ENCODE results near the gene LZTS2.

The LZTS2 gene

GRCh38 chr10:100999742-101000126 lies at the start of gene LZTS2:
Gene LZTS2, plus strand, starts transcription at chr10:100999808. Its CDS starts 2,731 bp downstream, at chr10:101002539.
- Histone ChIP-seq H3K4me3 (ENCODE audit: low read length) (peak within 1 kb of the TSS; percentile 80), H3K4me1 (ENCODE audit: control insufficient read depth, insufficient read depth, low read length) (peaks cover 45% of the 10 kb centered on the region), H3K27me3 (ENCODE audit: control insufficient read depth, insufficient read depth, low read length) (no peaks in the 10 kb centered on the region), H3K9ac (ENCODE audit: low read length) (peak within 1 kb of the TSS; percentile 90), H3K9me3 (ENCODE audit: control insufficient read depth, low read length) (no peaks in the 10 kb centered on the region), H3K36me3 (ENCODE audit: control insufficient read depth, insufficient read depth, low read length) (no peaks in the 10 kb centered on the region)

GRCh38 chr10:100960251-100960650 lies 39.4 kb upstream of the LZTS2 start:
- Histone ChIP-seq H3K4me3 (ENCODE audit: low read length) (no peak overlapping the region), H3K4me1 (ENCODE audit: control insufficient read depth, insufficient read depth, low read length) (no peaks in the 10 kb centered on the region), H3K27me3 (ENCODE audit: control insufficient read depth, insufficient read depth, low read length) (no peaks in the 10 kb centered on the region), H3K9me3 (ENCODE audit: control insufficient read depth, low read length) (no peaks in the 10 kb centered on the region), H3K36me3 (ENCODE audit: control insufficient read depth, insufficient read depth, low read length) (no peaks in the 10 kb centered on the region), H3K9ac (ENCODE audit: low read length) (no peak overlapping the region)

- Histone ChIP-seq H3K4me3 (ENCODE audit: low read length) (no peak overlapping the region), H3K4me1 (ENCODE audit: control insufficient read depth, insufficient read depth, low read length) (no peaks in the 10 kb centered on the region), H3K27me3 (ENCODE audit: control insufficient read depth, insufficient read depth, low read length) (no peaks in the 10 kb centered on the region), H3K36me3 (ENCODE audit: control insufficient read depth, insufficient read depth, low read length) (no peaks in the 10 kb centered on the region), H3K9ac (ENCODE audit: low read length) (no peak overlapping the region), H3K9me3 (ENCODE audit: control insufficient read depth, low read length) (no peaks in the 10 kb centered on the region)
Observed at GRCh38 chr10:100962351-100963080, 37.1 kb upstream of the LZTS2 start.

- peaks cover 9% of the 10 kb centered on the region for H3K4me1 ChIP-seq (ENCODE audit: control insufficient read depth, insufficient read depth, low read length)
- no peaks in the 10 kb centered on the region for H3K36me3 ChIP-seq (ENCODE audit: control insufficient read depth, insufficient read depth, low read length)
- H3K9me3 ChIP-seq (ENCODE audit: control insufficient read depth, low read length) = no peaks in the 10 kb centered on the region
Observed at GRCh38 chr10:100963826-100964225, 35.8 kb upstream of the LZTS2 start.

GRCh38 chr10:100965820-100966219 lies 33.8 kb upstream of the LZTS2 start:
- Histone ChIP-seq H3K9ac (ENCODE audit: low read length) (no peak overlapping the region), H3K4me1 (ENCODE audit: control insufficient read depth, insufficient read depth, low read length) (peaks cover 18% of the 10 kb centered on the region), H3K4me3 (ENCODE audit: low read length) (no peak overlapping the region), H3K9me3 (ENCODE audit: control insufficient read depth, low read length) (no peaks in the 10 kb centered on the region), H3K27me3 (ENCODE audit: control insufficient read depth, insufficient read depth, low read length) (no peaks in the 10 kb centered on the region), H3K36me3 (ENCODE audit: control insufficient read depth, insufficient read depth, low read length) (no peaks in the 10 kb centered on the region)

More at GRCh38 chr10:100963826-100964225, 35.8 kb upstream of the LZTS2 start:
- no peak overlapping the region for H3K9ac ChIP-seq (ENCODE audit: low read length)
- no peak overlapping the region for H3K4me3 ChIP-seq (ENCODE audit: low read length)
- H3K27me3 ChIP-seq (ENCODE audit: control insufficient read depth, insufficient read depth, low read length) = no peaks in the 10 kb centered on the region

- no peaks in the 10 kb centered on the region for H3K36me3 ChIP-seq (ENCODE audit: control insufficient read depth, insufficient read depth, low read length)
- H3K9me3 ChIP-seq (ENCODE audit: control insufficient read depth, low read length) = no peaks in the 10 kb centered on the region
- H3K4me3 ChIP-seq (ENCODE audit: low read length) = no peak overlapping the region
- no peaks in the 10 kb centered on the region for H3K27me3 ChIP-seq (ENCODE audit: control insufficient read depth, insufficient read depth, low read length)
- peaks cover 28% of the 10 kb centered on the region for H3K4me1 ChIP-seq (ENCODE audit: control insufficient read depth, insufficient read depth, low read length)
- H3K9ac ChIP-seq (ENCODE audit: low read length) = no peak overlapping the region
Observed at GRCh38 chr10:100966887-100967286, 32.7 kb upstream of the LZTS2 start.

- Histone ChIP-seq H3K4me1 (ENCODE audit: control insufficient read depth, insufficient read depth, low read length) (peaks cover 33% of the 10 kb centered on the region), H3K4me3 (ENCODE audit: low read length) (no peak overlapping the region), H3K27me3 (ENCODE audit: control insufficient read depth, insufficient read depth, low read length) (no peaks in the 10 kb centered on the region), H3K36me3 (ENCODE audit: control insufficient read depth, insufficient read depth, low read length) (no peaks in the 10 kb centered on the region), H3K9me3 (ENCODE audit: control insufficient read depth, low read length) (no peaks in the 10 kb centered on the region), H3K9ac (ENCODE audit: low read length) (no peak overlapping the region)
Observed at GRCh38 chr10:100967332-100967731, 32.3 kb upstream of the LZTS2 start.

- no peaks in the 10 kb centered on the region for H3K9me3 ChIP-seq (ENCODE audit: control insufficient read depth, low read length)
Observed at GRCh38 chr10:100968062-100968736, 31.4 kb upstream of the LZTS2 start.

GRCh38 chr10:100968863-100969186 lies 30.8 kb upstream of the LZTS2 start:
- peak overlapping the region; percentile 52 for H3K9ac ChIP-seq (ENCODE audit: low read length)
- H3K4me1 ChIP-seq (ENCODE audit: control insufficient read depth, insufficient read depth, low read length) = peaks cover 41% of the 10 kb centered on the region
- H3K27me3 ChIP-seq (ENCODE audit: control insufficient read depth, insufficient read depth, low read length) = no peaks in the 10 kb centered on the region
- H3K9me3 ChIP-seq (ENCODE audit: control insufficient read depth, low read length) = no peaks in the 10 kb centered on the region
- H3K4me3 ChIP-seq (ENCODE audit: low read length) = peak overlapping the region; percentile 58
- H3K36me3 ChIP-seq (ENCODE audit: control insufficient read depth, insufficient read depth, low read length) = no peaks in the 10 kb centered on the region

More at GRCh38 chr10:100968062-100968736, 31.4 kb upstream of the LZTS2 start:
- peaks cover 41% of the 10 kb centered on the region for H3K4me1 ChIP-seq (ENCODE audit: control insufficient read depth, insufficient read depth, low read length)
- H3K36me3 ChIP-seq (ENCODE audit: control insufficient read depth, insufficient read depth, low read length) = no peaks in the 10 kb centered on the region
- H3K9ac ChIP-seq (ENCODE audit: low read length) = no peak overlapping the region
- H3K27me3 ChIP-seq (ENCODE audit: control insufficient read depth, insufficient read depth, low read length) = no peaks in the 10 kb centered on the region
- H3K4me3 ChIP-seq (ENCODE audit: low read length) = peak overlapping the region; percentile 58

GRCh38 chr10:100969187-100970075 lies 30.2 kb upstream of the LZTS2 start, which contains the start of gene SEMA4G:
Gene SEMA4G, plus strand, starts transcription at chr10:100969504. Its CDS starts 3,409 bp downstream, at chr10:100972913.
- Histone ChIP-seq H3K9ac (ENCODE audit: low read length) (peak within 1 kb of the TSS; percentile 70), H3K4me3 (ENCODE audit: low read length) (peak within 1 kb of the TSS; percentile 58), H3K36me3 (ENCODE audit: control insufficient read depth, insufficient read depth, low read length) (no peaks in the 10 kb centered on the region), H3K9me3 (ENCODE audit: control insufficient read depth, low read length) (no peaks in the 10 kb centered on the region), H3K4me1 (ENCODE audit: control insufficient read depth, insufficient read depth, low read length) (peaks cover 41% of the 10 kb centered on the region), H3K27me3 (ENCODE audit: control insufficient read depth, insufficient read depth, low read length) (no peaks in the 10 kb centered on the region)

GRCh38 chr10:100970076-100970913 lies 29.3 kb upstream of the LZTS2 start:
- peaks cover 41% of the 10 kb centered on the region for H3K4me1 ChIP-seq (ENCODE audit: control insufficient read depth, insufficient read depth, low read length)
- H3K9me3 ChIP-seq (ENCODE audit: control insufficient read depth, low read length) = no peaks in the 10 kb centered on the region
- no peaks in the 10 kb centered on the region for H3K36me3 ChIP-seq (ENCODE audit: control insufficient read depth, insufficient read depth, low read length)
- peak overlapping the region; percentile 49 for H3K4me3 ChIP-seq (ENCODE audit: low read length)
- peak overlapping the region; percentile 70 for H3K9ac ChIP-seq (ENCODE audit: low read length)
- H3K27me3 ChIP-seq (ENCODE audit: control insufficient read depth, insufficient read depth, low read length) = no peaks in the 10 kb centered on the region

Measured in mucosa of stomach (tissue), 1 donor.